Measurements from ENCODE around the gene RFT1. TPM values are rescaled to one million over a fixed set of nuclear protein-coding genes. Genes with fewer than 3 reads are reported as not detected.

RFT1 gene
- total RNA-seq, 4 donors from 2014 or later, result 8.6 to 16.1 (median 15.5) TPM

GRCh38 chr3:53075743-53076140, 54.5 kb downstream of the RFT1 start:
- peak in 1 of 2 donors; percentile 77 for DNase-seq (ENCODE audit: low spot score in 2 of 2)
- no peak overlapping the region for H3K4me3 ChIP-seq (ENCODE audit: low read depth, poor library complexity, severe bottlenecking)
- intact Hi-C loops (cut with DNase I; ENCODE audit: low total_unique reads), result loop anchor here (10.0 kb wide), 1 partner anchor 221 kb away; no protein-coding TSS in a partner anchor
- TF ChIP-seq CTCF (IDR thresholded peaks at IDR 0.05) (no peak), POLR2A (IDR thresholded peaks at IDR 0.05) (no peak)
- WGBS, 2 donors, result 77 to 90% methylated on average over 3 of the region's 3 CpGs

GRCh38 chr3:53074761-53075742, 55.2 kb downstream of the RFT1 start:
- no peak overlapping the region for H3K4me3 ChIP-seq (ENCODE audit: low read depth, poor library complexity, severe bottlenecking)
- no peak for TF ChIP-seq CTCF (IDR thresholded peaks at IDR 0.05)
- 79 to 85% methylated on average over 8 to 9 of the region's 9 CpGs for WGBS, 2 donors
- peak in 1 of 2 donors; percentile 75 for DNase-seq (ENCODE audit: low spot score in 2 of 2)
- intact Hi-C loops (cut with DNase I; ENCODE audit: low total_unique reads), result loop anchor here (10.0 kb wide), 1 partner anchor 220 kb away; no protein-coding TSS in a partner anchor

- intact Hi-C loops (cut with DNase I; ENCODE audit: low total_unique reads), result loop anchor here (10.0 kb wide), 1 partner anchor 220 kb away; no protein-coding TSS in a partner anchor
- TF ChIP-seq CTCF (IDR thresholded peaks at IDR 0.05) (no peak), POLR2A (IDR thresholded peaks at IDR 0.05) (no peak)
- no peak for DNase-seq (ENCODE audit: low spot score in 2 of 2)
- no peak overlapping the region for H3K4me3 ChIP-seq (ENCODE audit: low read depth, poor library complexity, severe bottlenecking)
- WGBS, 2 donors, result 88 to 92% methylated on average over 1 of the region's 1 CpG
These were observed 55.9 kb downstream of the RFT1 start for GRCh38 chr3:53074366-53074696.

GRCh38 chr3:53073553-53074365, 56.5 kb downstream of the RFT1 start:
- TF ChIP-seq POLR2A (IDR thresholded peaks at IDR 0.05), result no peak
- TF ChIP-seq CTCF (IDR thresholded peaks at IDR 0.05), result no peak
- H3K4me3 ChIP-seq (ENCODE audit: low read depth, poor library complexity, severe bottlenecking), result peak overlapping the region; percentile 50
- 34 to 39% methylated on average over 14 to 17 of the region's 17 CpGs for WGBS, 2 donors
- intact Hi-C loops (cut with DNase I; ENCODE audit: low total_unique reads), result loop anchor here (10.0 kb wide), 1 partner anchor 219 kb away; no protein-coding TSS in a partner anchor
- DNase-seq (ENCODE audit: low spot score in 2 of 2), result no peak

- peak; percentile 78 to 96 for DNase-seq (ENCODE audit: low spot score in 2 of 2)
- TF ChIP-seq CTCF (IDR thresholded peaks at IDR 0.05) (peak in 1 of 3 donors; percentile 96), POLR2A (IDR thresholded peaks at IDR 0.05) (no peak)
- peak overlapping the region; percentile 50 for H3K4me3 ChIP-seq (ENCODE audit: low read depth, poor library complexity, severe bottlenecking)
- intact Hi-C loops (cut with DNase I; ENCODE audit: low total_unique reads), result loop anchor here (10.0 kb wide), 1 partner anchor 218 kb away; no protein-coding TSS in a partner anchor
- WGBS, 2 donors, result 2 to 3% methylated on average over 30 to 32 of the region's 32 CpGs
These were observed 57.3 kb downstream of the RFT1 start for GRCh38 chr3:53072653-53073552.

Data from lower leg skin (tissue), 4 donors.